A673 (cell line): Measurements from ENCODE around the gene MRPS18A. TPM values are rescaled to one million over a fixed set of nuclear protein-coding genes. Genes with fewer than 3 reads are reported as not detected.

Experiments
- BruUV-seq: library from RNA; stranded (reverse); fragments of 400-500 nt; replicated peaks from 2 replicates; lab custom pipeline; 2021; lab: Mats Ljungman, UMichigan
- CTCF ChIA-PET: fragments of 300-600 bp; sonication (Branson Sonifier 250); formaldehyde crosslinking; loops from one replicate; lab custom pipeline; 2022; ENCODE audit warnings: antibody characterized with exemption; lab: Charles Lee
- POLR2A ChIA-PET: fragments of 300-600 bp; sonication (Branson Sonifier 250); formaldehyde crosslinking; loops from one replicate; lab custom pipeline; 2022; ENCODE audit warnings: antibody characterized with exemption; ENCODE audit not compliant: low non-redundant PET; lab: Charles Lee
- DNase-seq: peaks from one replicate; pipeline ENCODE4 v3.0.0-alpha.2; 2015; ENCODE audit warnings: low spot score
- H3K27ac ChIP-seq: fragments of 200-600 bp; sonication (generic); 2 replicates; pipeline ENCODE4 v1.5.1; 2016; ENCODE audit warnings: mixed run types, low read depth, mild to moderate bottlenecking, mixed read lengths, antibody characterized with exemption, low read length; ENCODE audit not compliant: poor library complexity, severe bottlenecking
- H3K27me3 ChIP-seq: fragments of 200-600 bp; sonication (generic); replicated peaks from 2 replicates; pipeline ENCODE4 v1.6.1; 2017; ENCODE audit warnings: mixed run types, low read depth, mild to moderate bottlenecking, mixed read lengths, antibody characterized with exemption, low read length; ENCODE audit not compliant: insufficient read depth, poor library complexity
- H3K36me3 ChIP-seq: fragments of 200-600 bp; sonication (generic); 2 replicates; pipeline ENCODE4 v1.6.1; 2016; ENCODE audit warnings: mixed run types, mild to moderate bottlenecking, mixed read lengths, antibody characterized with exemption, low read length; ENCODE audit not compliant: insufficient read depth, poor library complexity, severe bottlenecking
- H3K4me1 ChIP-seq: fragments of 200-600 bp; sonication (generic); 2 replicates; pipeline ENCODE4 v1.6.1; 2017; ENCODE audit warnings: mixed run types, mild to moderate bottlenecking, mixed read lengths, antibody characterized with exemption, low read length; ENCODE audit not compliant: insufficient read depth, poor library complexity, severe bottlenecking
- H3K4me3 ChIP-seq: fragments of 200-600 bp; sonication (generic); 2 replicates; pipeline ENCODE4 v1.5.1; 2016; ENCODE audit warnings: low read depth, mixed run types, mild to moderate bottlenecking, mixed read lengths, low read length; ENCODE audit not compliant: poor library complexity, severe bottlenecking
- H3K9me3 ChIP-seq: fragments of 200-600 bp; sonication (generic); 2 replicates; pipeline ENCODE4 v1.6.1; 2016; ENCODE audit warnings: mixed run types, low read depth, mild to moderate bottlenecking, mixed read lengths, antibody characterized with exemption, low read length; ENCODE audit not compliant: poor library complexity, severe bottlenecking
- CTCF ChIP-seq: fragments of 300-800, 200-600 bp; sonication (generic); conservative IDR thresholded peaks from 2 replicates; pipeline ENCODE4 v1.5.1; 2017; ENCODE audit warnings: low read depth, mild to moderate bottlenecking, antibody characterized with exemption, low read length, moderate library complexity, mixed read lengths
- EZH2 ChIP-seq: fragments of 200-600 bp; sonication (generic); IDR thresholded peaks from 2 replicates; pipeline ENCODE4 v1.6.1; 2017; ENCODE audit warnings: borderline replicate concordance, low read depth, mild to moderate bottlenecking, mixed read lengths, antibody characterized with exemption, low read length; ENCODE audit not compliant: poor library complexity, severe bottlenecking
- intact Hi-C: fragments of 100-400 bp; cut with micrococcal nuclease; formaldehyde crosslinking; loops from one replicate; pipeline ENCODE4 v1.10.0; 2022; ENCODE audit not compliant: unreplicated experiment
- total RNA-seq: library from RNA; stranded (reverse); gene quantifications from 2 replicates; pipeline ENCODE4 v1.2.3, GENCODE V29; 2021

Gene MRPS18A
- total RNA-seq, 1 experiment from 2014 or later: 64.6 TPM

GRCh38 chr6:43668151-43669028 lies 19.2 kb downstream of the MRPS18A start:
- intact Hi-C loops: loop anchor here (5.0 kb wide), 1 partner anchor 89 kb away; no protein-coding TSS in a partner anchor
- H3K36me3 ChIP-seq: peaks cover 20% of the 10 kb centered on the region
- TF ChIP-seq EZH2 (no peak), CTCF (peak; percentile 74)
- H3K9me3 ChIP-seq: no peaks in the 10 kb centered on the region
- no peak overlapping the region for H3K4me3 ChIP-seq
- ChIA-PET CTCF (interaction anchor here (0.7 to 2.6 kb wide), 4 partner anchors 28 to 411 kb away, joined by 3 to 29 read pairs (median 7); no protein-coding TSS in a partner anchor), POLR2A (no interaction called here)
- no peak overlapping the region for H3K27ac ChIP-seq
- no TSS peak for BruUV-seq
- H3K27me3 ChIP-seq: no peaks in the 10 kb centered on the region
- H3K4me1 ChIP-seq: peaks cover 14% of the 10 kb centered on the region
- DNase-seq: peak; percentile 76

- intact Hi-C loops: loop anchor here (1.0 to 5.0 kb wide), 4 partner anchors 90 to 412 kb away; no protein-coding TSS in a partner anchor
- peaks cover 14% of the 10 kb centered on the region for H3K4me1 ChIP-seq
These were observed 20.1 kb downstream of the MRPS18A start for GRCh38 chr6:43667245-43668150.

More at GRCh38 chr6:43667245-43668150, 20.1 kb downstream of the MRPS18A start:
- ChIA-PET CTCF (interaction anchor here (0.6 to 2.6 kb wide), 9 partner anchors 10 to 1172 kb away, joined by 3 to 29 read pairs (median 3); no protein-coding TSS in a partner anchor), POLR2A (no interaction called here)
- BruUV-seq: no TSS peak
- Histone ChIP-seq H3K36me3 (peaks cover 15% of the 10 kb centered on the region), H3K9me3 (no peaks in the 10 kb centered on the region), H3K4me3 (peak overlapping the region; percentile 21), H3K27ac (no peak overlapping the region), H3K27me3 (no peaks in the 10 kb centered on the region)
- peak; percentile 81 for DNase-seq
- no peak for TF ChIP-seq EZH2
- peak; percentile 96 for TF ChIP-seq CTCF
